ENCODE results near the gene SLC7A10. TPM values are rescaled to one million over a fixed set of nuclear protein-coding genes. Genes with fewer than 3 reads are reported as not detected.

The SLC7A10 gene
- total RNA-seq, 1 donor from 2014 or later = not detected

GRCh38 chr19:33264881-33265445 is 39.3 kb upstream of the SLC7A10 start:
- no peaks in the 10 kb centered on the region for H3K9me3 ChIP-seq
- intact Hi-C loops (cut with DNase I) = no loop called here
- no peak for DNase-seq (ENCODE audit: low spot score in 2 of 2)
- H3K4me3 ChIP-seq = no peak overlapping the region
- H3K4me1 ChIP-seq = no peaks in the 10 kb centered on the region
- no peaks in the 10 kb centered on the region for H3K27me3 ChIP-seq
- TF ChIP-seq CTCF (IDR thresholded peaks at IDR 0.05) = no peak
- no peak overlapping the region for H3K27ac ChIP-seq
- no peaks in the 10 kb centered on the region for H3K36me3 ChIP-seq

- no peak overlapping the region for H3K4me3 ChIP-seq
- intact Hi-C loops (cut with DNase I) = no loop called here
- no peak for TF ChIP-seq CTCF (IDR thresholded peaks at IDR 0.05)
- no peak overlapping the region for H3K27ac ChIP-seq
- H3K36me3 ChIP-seq = no peaks in the 10 kb centered on the region
- H3K4me1 ChIP-seq = no peaks in the 10 kb centered on the region
- no peaks in the 10 kb centered on the region for H3K27me3 ChIP-seq
- no peak for DNase-seq (ENCODE audit: low spot score in 2 of 2)
- H3K9me3 ChIP-seq = no peaks in the 10 kb centered on the region
These were observed 37.8 kb upstream of the SLC7A10 start for GRCh38 chr19:33263325-33264023.

DNA sequence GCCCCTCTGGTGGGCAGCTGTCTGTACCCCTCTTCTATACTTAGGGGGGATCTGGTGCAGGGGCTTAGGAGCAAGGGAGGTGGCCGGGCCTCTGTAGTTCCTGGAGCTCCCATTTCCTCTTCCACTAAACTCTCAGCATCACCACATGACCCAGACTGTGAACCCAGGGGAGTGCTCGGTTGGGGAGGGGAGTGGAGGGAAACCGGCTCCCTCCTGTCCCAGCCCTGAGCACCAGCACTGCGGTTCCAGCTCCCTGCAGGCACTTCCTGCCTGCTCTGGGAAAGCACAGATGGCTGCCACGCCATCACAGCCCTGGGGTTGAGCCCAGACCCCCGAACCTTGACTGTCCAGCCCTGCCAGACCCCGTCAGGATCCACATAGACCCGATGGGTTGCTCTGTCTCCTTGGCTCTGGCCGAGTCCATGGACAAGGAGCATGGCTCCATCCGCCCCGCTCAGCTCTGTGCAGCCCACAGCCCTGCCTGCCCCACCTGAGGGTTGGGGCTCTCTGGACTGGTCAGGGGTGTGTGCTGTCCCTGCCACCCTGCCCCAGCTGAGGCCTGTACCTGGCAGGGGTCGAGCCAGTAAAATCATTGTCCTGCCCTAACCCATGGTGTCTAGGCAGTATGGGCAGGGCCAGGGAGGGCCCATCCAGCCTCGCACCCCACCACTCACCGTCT is 36.0 kb upstream of the SLC7A10 start:
- intact Hi-C loops (cut with DNase I) = no loop called here
- TF ChIP-seq CTCF (IDR thresholded peaks at IDR 0.05) = no peak
- H3K4me1 ChIP-seq = no peaks in the 10 kb centered on the region
- no peak for DNase-seq (ENCODE audit: low spot score in 2 of 2)
- H3K9me3 ChIP-seq = peaks cover 0 to 5% of the 10 kb centered on the region in 2 donors
- no peak overlapping the region for H3K4me3 ChIP-seq
- H3K27me3 ChIP-seq = no peaks in the 10 kb centered on the region
- H3K36me3 ChIP-seq = no peaks in the 10 kb centered on the region
- no peak overlapping the region for H3K27ac ChIP-seq

GRCh38 chr19:33260628-33261418 is 35.2 kb upstream of the SLC7A10 start:
- H3K27ac ChIP-seq = peak overlapping the region in 1 of 2 donors; percentile 22
- TF ChIP-seq CTCF (IDR thresholded peaks at IDR 0.05) = no peak
- no peak overlapping the region for H3K4me3 ChIP-seq
- H3K36me3 ChIP-seq = no peaks in the 10 kb centered on the region
- H3K27me3 ChIP-seq = no peaks in the 10 kb centered on the region
- no peaks in the 10 kb centered on the region for H3K4me1 ChIP-seq
- intact Hi-C loops (cut with DNase I) = no loop called here
- peaks cover 0 to 5% of the 10 kb centered on the region in 2 donors for H3K9me3 ChIP-seq
- DNase-seq (ENCODE audit: low spot score in 2 of 2) = no peak

DNA sequence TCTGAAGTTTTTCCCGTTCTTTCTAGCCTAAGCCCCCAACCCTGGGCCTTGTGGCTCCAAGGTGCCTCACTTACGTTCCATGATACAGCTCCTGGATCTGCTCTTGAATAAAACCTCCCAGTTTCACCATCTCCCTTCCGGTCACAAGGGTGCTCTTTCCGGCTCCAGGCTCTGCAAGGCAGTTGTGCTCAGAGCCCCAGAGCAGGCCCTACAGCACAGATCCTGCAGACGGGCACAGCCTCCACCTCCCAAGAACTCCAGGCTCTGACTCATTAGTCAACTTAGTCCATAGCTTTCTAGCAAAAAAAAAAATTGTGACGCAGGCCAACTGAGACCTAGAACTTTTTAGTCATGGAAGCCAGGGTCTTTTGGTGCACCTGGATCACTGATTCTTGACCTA is 33.9 kb upstream of the SLC7A10 start:
- H3K27me3 ChIP-seq = no peaks in the 10 kb centered on the region
- no peaks in the 10 kb centered on the region for H3K36me3 ChIP-seq
- no peak for TF ChIP-seq CTCF (IDR thresholded peaks at IDR 0.05)
- H3K4me3 ChIP-seq = no peak overlapping the region
- intact Hi-C loops (cut with DNase I) = no loop called here
- no peaks in the 10 kb centered on the region for H3K4me1 ChIP-seq
- no peak overlapping the region for H3K27ac ChIP-seq
- peak in 1 of 2 donors; percentile 29 for DNase-seq (ENCODE audit: low spot score in 2 of 2)
- H3K9me3 ChIP-seq = peaks cover 0 to 5% of the 10 kb centered on the region in 2 donors

All from ascending aorta (tissue), 2 donors.